SH-SY5Y (cell line): ENCODE measurements around the gene BEND7.

ENCODE experiments used
- GATA2 ChIP-seq: IDR thresholded peaks from 2 replicates; pipeline ENCODE4 v1.6.1; 2011; ENCODE audit warnings: mild to moderate bottlenecking, low read depth, low read length
- GATA3 ChIP-seq: IDR thresholded peaks from 2 replicates; pipeline ENCODE4 v1.6.1; 2011; ENCODE audit warnings: low read depth, mild to moderate bottlenecking, low read length, moderate library complexity

DNA sequence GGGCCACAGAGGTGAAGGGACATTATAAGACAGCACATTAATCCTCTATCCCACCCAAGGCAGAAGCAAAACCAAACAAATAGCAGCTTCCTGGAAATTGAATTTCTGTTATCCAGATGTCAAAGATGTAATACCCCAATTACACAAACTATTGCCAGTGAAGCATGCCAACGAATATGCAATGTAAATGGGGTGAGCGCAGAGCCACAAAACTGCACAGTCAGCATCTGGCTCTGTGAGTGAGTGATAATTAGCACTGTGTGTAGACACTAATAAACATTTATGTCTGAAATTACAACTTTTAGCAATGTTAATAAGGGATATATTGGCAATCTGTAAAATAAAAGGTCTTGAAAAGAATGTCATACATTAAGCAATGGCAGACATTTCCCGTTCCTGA, 3.2 kb downstream of the BEND7 start:
- no peak for TF ChIP-seq GATA2
- TF ChIP-seq GATA3: no peak
